DMS79 treated with DMSO at 0.1 percent for 48 hours (cell line): Measurements from ENCODE around the gene DNAH1.

Experiments
- DNase-seq: peaks from one replicate; lab custom pipeline; 2025; lab: John Stamatoyannopoulos, UW

The DNAH1 gene

GRCh38 chr3:52435246-52436101, 119.4 kb downstream of the DNAH1 start:
- DNase-seq = no peak

- no peak for DNase-seq
Measured at GRCh38 chr3:52436500-52437149, 120.5 kb downstream of the DNAH1 start.

GRCh38 chr3:52437326-52438103, 121.4 kb downstream of the DNAH1 start:
- no peak for DNase-seq

GRCh38 chr3:52438104-52438376, 121.9 kb downstream of the DNAH1 start:
- no peak for DNase-seq

- no peak for DNase-seq
Measured at GRCh38 chr3:52438579-52439425, 122.7 kb downstream of the DNAH1 start.

GRCh38 chr3:52439426-52440248, 123.5 kb downstream of the DNAH1 start:
- no peak for DNase-seq

- DNase-seq = no peak
Measured at GRCh38 chr3:52440249-52440551, 124.1 kb downstream of the DNAH1 start.

GRCh38 chr3:52440671-52441070, 124.6 kb downstream of the DNAH1 start:
- no peak for DNase-seq

GRCh38 chr3:52441091-52441771, 125.1 kb downstream of the DNAH1 start:
- no peak for DNase-seq

GRCh38 chr3:52441772-52442332, 125.7 kb downstream of the DNAH1 start:
- DNase-seq = no peak

GRCh38 chr3:52442409-52443267, 126.5 kb downstream of the DNAH1 start:
- no peak for DNase-seq

- no peak for DNase-seq
Measured at GRCh38 chr3:52443268-52443610, 127.1 kb downstream of the DNAH1 start.

- no peak for DNase-seq
Measured at GRCh38 chr3:52443791-52444687, 127.9 kb downstream of the DNAH1 start.

- DNase-seq = no peak
Measured at GRCh38 chr3:52444860-52445793, 129.0 kb downstream of the DNAH1 start, which contains the start of gene SEMA3G. Gene SEMA3G, minus strand, starts transcription at chr3:52445103. Its CDS starts 76 bp downstream, at chr3:52445027.

GRCh38 chr3:52446042-52446441, 129.9 kb downstream of the DNAH1 start:
- DNase-seq = no peak

- no peak for DNase-seq
Measured at GRCh38 chr3:52446631-52447511, 130.8 kb downstream of the DNAH1 start.
